ENCODE results near the gene MFSD12.
A peak's percentile ranks its signal among the peaks of the same experiment; 100 is the strongest.

The MFSD12 gene

GRCh38 chr19:3543150-3544057 is 14.0 kb downstream of the MFSD12 start:
- DNase-seq: peak; percentile 73
- H3K27me3 ChIP-seq: no peaks in the 10 kb centered on the region
- H3K4me1 ChIP-seq: no peaks in the 10 kb centered on the region
- TF ChIP-seq, protein P1, sequence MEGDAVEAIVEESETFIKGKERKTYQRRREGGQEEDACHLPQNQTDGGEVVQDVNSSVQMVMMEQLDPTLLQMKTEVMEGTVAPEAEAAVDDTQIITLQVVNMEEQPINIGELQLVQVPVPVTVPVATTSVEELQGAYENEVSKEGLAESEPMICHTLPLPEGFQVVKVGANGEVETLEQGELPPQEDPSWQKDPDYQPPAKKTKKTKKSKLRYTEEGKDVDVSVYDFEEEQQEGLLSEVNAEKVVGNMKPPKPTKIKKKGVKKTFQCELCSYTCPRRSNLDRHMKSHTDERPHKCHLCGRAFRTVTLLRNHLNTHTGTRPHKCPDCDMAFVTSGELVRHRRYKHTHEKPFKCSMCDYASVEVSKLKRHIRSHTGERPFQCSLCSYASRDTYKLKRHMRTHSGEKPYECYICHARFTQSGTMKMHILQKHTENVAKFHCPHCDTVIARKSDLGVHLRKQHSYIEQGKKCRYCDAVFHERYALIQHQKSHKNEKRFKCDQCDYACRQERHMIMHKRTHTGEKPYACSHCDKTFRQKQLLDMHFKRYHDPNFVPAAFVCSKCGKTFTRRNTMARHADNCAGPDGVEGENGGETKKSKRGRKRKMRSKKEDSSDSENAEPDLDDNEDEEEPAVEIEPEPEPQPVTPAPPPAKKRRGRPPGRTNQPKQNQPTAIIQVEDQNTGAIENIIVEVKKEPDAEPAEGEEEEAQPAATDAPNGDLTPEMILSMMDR (IDR thresholded peaks at IDR 0.05; ENCODE audit: low read depth, low read length): no peak
- H3K36me3 ChIP-seq: peaks cover 14% of the 10 kb centered on the region
- H3K4me3 ChIP-seq (ENCODE audit: low read depth, low read length): no peak overlapping the region
- H3K9me3 ChIP-seq: no peaks in the 10 kb centered on the region

- TF ChIP-seq, protein P1 (IDR thresholded peaks at IDR 0.05; ENCODE audit: low read depth, low read length): no peak
- DNase-seq: no peak
- Histone ChIP-seq H3K36me3 (peaks cover 10% of the 10 kb centered on the region), H3K27me3 (no peaks in the 10 kb centered on the region), H3K4me1 (no peaks in the 10 kb centered on the region), H3K4me3 (ENCODE audit: low read depth, low read length) (no peak overlapping the region), H3K9me3 (no peaks in the 10 kb centered on the region)
Measured at GRCh38 chr19:3539756-3540118, 17.6 kb downstream of the MFSD12 start.

DNA sequence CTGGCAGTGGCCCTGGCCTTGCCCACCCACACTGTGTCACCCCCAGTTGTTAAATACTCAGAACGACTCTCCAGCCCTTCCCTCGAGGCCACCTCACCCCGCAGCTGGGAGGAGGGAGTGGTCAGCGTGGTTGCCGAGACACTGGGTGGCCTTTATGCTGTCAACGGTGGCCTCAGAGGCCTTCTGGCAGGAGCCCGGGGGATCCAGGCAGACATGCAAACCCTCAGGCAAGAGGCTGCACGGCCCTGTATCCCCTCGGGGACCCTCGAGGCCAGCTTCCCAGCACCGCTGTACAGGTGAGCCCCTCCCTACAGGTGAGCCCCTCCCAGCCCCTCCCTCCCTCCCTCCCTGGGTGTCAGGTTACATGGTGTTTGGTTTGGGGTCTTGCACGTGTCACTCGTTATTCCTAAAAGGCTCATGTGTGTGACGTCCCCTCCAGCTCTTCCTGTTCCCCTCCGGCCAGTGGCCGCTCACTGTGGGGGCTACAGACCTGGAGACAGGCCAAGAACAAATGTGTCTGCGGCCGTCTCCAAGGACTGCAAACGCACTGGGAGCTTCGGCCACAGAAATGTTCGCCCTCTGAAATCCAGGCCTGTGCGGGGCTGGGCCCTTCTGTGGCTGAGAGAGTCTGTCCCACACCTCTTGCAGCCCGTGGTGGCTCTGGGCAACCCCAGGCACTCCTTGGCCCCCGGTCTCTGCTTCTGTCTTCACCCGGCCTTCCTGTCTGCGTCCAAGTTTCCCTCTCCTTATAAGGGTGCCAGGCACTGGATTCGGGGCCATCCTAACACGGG is 18.2 kb downstream of the MFSD12 start, which contains the start of gene TEKTIP1:
Gene TEKTIP1 (plus strand): TSS at position 210 of the 791 bp plus-strand sequence. CDS start 4 bp downstream, at position 214.
- Histone ChIP-seq H3K36me3 (peaks cover 15% of the 10 kb centered on the region), H3K9me3 (no peaks in the 10 kb centered on the region), H3K27me3 (no peaks in the 10 kb centered on the region), H3K4me3 (ENCODE audit: low read depth, low read length) (no peak within 1 kb of the TSS), H3K4me1 (no peaks in the 10 kb centered on the region)
- TF ChIP-seq, protein P1 (IDR thresholded peaks at IDR 0.05; ENCODE audit: low read depth, low read length): no peak
- DNase-seq: no peak

DNA sequence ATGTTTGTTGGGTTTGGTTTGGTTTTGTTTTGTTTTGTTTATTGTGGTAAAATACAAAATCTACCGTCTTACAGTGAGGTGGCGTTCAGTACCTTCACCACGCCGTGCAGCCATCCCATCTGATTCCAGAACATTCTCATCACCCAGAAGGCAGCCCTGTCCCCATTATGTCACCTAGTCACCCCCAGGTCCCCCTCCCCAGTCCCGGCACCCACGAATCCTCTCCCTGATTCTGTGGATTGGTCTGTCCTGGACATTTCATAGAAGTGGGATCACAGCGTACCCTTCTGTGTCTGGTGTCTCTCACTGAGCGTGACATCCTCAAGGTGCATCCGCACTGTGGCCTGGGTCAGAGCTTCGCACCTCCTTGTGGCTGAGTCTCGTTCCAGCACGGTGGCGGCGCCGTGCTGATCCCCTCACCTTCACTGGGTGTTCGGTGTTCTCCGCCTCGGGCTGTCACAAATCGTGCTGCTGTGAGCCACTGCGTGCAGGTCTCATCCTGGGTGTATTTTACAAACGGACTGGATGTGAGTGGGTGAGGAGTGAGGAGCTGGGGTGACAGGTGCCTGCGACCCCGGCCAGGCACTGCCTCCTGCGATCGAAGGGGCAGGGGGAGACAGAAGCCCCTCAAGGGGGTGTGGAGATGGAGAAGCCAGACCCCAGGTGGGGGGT is 19.0 kb downstream of the MFSD12 start:
- H3K9me3 ChIP-seq: no peaks in the 10 kb centered on the region
- peaks cover 18% of the 10 kb centered on the region for H3K36me3 ChIP-seq
- TF ChIP-seq, protein P1 (IDR thresholded peaks at IDR 0.05; ENCODE audit: low read depth, low read length): no peak
- DNase-seq: no peak
- no peaks in the 10 kb centered on the region for H3K27me3 ChIP-seq
- no peaks in the 10 kb centered on the region for H3K4me1 ChIP-seq
- H3K4me3 ChIP-seq (ENCODE audit: low read depth, low read length): no peak overlapping the region

- Histone ChIP-seq H3K36me3 (peaks cover 24% of the 10 kb centered on the region), H3K4me3 (ENCODE audit: low read depth, low read length) (no peak overlapping the region), H3K4me1 (no peaks in the 10 kb centered on the region), H3K27me3 (no peaks in the 10 kb centered on the region), H3K9me3 (no peaks in the 10 kb centered on the region)
- no peak for DNase-seq
- TF ChIP-seq, protein P1 (IDR thresholded peaks at IDR 0.05; ENCODE audit: low read depth, low read length): no peak
Measured at GRCh38 chr19:3537438-3538240, 19.7 kb downstream of the MFSD12 start.

Data from BE2C (cell line).